ENCODE data around the gene NPAS2.

Gene NPAS2

DNA sequence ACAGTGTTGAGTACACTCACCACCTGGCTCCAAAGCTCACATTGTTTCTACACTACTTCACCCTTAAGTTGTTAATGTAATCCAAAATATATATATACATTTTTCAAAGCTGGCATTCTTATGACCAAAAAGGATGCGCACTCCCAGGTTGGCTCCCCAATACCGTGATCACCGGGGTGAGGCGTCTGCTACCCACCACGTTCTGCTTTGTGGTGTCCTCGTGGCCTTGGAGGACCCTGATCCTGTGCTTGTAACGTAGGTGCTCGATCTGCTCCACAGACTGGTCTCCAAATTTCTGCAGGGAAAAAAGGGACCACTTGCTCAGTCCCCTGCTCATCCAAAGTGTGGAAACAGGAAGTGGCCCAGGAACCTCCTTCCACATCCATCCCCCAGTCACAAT, 207.9 kb downstream of the NPAS2 start:
- Histone ChIP-seq H2BK12ac (ENCODE audit: low read length) (no peak overlapping the region), H3K9ac (ENCODE audit: low read length) (no peak overlapping the region), H3K79me1 (ENCODE audit: low read length) (no peaks in the 10 kb centered on the region), H2BK120ac (ENCODE audit: insufficient read depth, low read length, poor library complexity) (no peak overlapping the region), H3K27ac (ENCODE audit: low read depth, low read length) (no peak overlapping the region), H3K4ac (ENCODE audit: low read depth, low read length) (no peak overlapping the region), H3K4me1 (ENCODE audit: control insufficient read depth in 1 of 2, insufficient read depth in 2 of 2, low read length in 2 of 2) (peaks cover 0 to 4% of the 10 kb centered on the region in 2 experiments), H3K36me3 (ENCODE audit: control insufficient read depth in 1 of 2, insufficient read depth in 2 of 2, low read length in 2 of 2) (peaks cover 0 to 4% of the 10 kb centered on the region in 2 experiments), H3K4me3 (ENCODE audit: low read depth, low read length) (no peak overlapping the region), H3K23ac (ENCODE audit: low read length) (no peak overlapping the region), H3K27me3 (ENCODE audit: insufficient read depth, low read length) (no peaks in the 10 kb centered on the region), H3K18ac (ENCODE audit: low read length) (no peak overlapping the region), H3K9me3 (ENCODE audit: insufficient read depth, low read depth, low read length) (peaks cover 2% of the 10 kb centered on the region), H2AFZ (ENCODE audit: insufficient read depth, low read length, poor library complexity) (no peak overlapping the region), H3K79me2 (ENCODE audit: control insufficient read depth, insufficient read depth, low read length, poor library complexity) (no peaks in the 10 kb centered on the region), H2BK5ac (ENCODE audit: low read depth, low read length, poor library complexity) (no peak overlapping the region), H2AK5ac (ENCODE audit: low read length) (no peak overlapping the region), H4K8ac (ENCODE audit: low read depth, low read length) (no peak overlapping the region), H3K14ac (ENCODE audit: low read length) (no peak overlapping the region), H4K91ac (ENCODE audit: low read depth, low read length) (no peak overlapping the region), H3K4me2 (ENCODE audit: low read length) (no peak overlapping the region), H4K12ac (ENCODE audit: low read depth, low read length) (no peak overlapping the region)
- no peak for DNase-seq
- no CpG with 5 or more reads among the region's 8 CpGs for WGBS (ENCODE audit: extremely low coverage, insufficient coverage, insufficient read length)

DNA sequence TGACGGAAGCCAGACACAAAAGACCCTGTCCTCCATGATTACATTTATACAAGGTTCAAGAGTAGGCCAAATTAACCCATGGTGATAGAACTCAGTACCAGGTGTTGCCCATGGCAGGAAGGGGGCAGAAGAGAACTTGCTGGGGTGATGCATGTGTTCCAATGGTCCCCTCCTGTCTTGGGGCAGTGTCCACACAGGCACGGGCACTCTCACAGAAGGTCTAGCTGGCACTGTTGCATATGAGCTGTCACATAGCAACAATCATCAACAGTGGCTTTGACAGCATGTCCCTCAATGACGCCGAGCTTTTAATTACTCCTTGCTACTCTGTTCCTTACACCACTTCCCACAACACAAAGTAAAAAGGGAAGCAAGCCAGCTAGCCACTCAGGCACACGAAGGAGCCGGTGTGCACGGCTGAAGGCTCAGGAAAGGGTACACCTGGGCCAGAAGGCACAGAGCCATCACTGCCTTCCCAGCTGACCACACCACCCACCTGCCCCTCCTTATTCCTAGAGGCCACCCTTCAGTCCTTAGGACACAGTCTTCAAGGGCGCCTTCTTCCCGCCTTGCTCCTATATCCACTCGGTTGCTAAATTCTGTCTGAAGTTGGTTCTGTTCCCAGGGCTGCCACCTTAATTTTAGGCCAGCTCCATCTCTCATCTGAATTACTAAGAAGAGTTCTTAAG, 211.1 kb downstream of the NPAS2 start:
- no CpG with 5 or more reads among the region's 10 CpGs for WGBS (ENCODE audit: extremely low coverage, insufficient coverage, insufficient read length)
- no peak overlapping the region for H2BK120ac ChIP-seq (ENCODE audit: insufficient read depth, low read length, poor library complexity)

DNA sequence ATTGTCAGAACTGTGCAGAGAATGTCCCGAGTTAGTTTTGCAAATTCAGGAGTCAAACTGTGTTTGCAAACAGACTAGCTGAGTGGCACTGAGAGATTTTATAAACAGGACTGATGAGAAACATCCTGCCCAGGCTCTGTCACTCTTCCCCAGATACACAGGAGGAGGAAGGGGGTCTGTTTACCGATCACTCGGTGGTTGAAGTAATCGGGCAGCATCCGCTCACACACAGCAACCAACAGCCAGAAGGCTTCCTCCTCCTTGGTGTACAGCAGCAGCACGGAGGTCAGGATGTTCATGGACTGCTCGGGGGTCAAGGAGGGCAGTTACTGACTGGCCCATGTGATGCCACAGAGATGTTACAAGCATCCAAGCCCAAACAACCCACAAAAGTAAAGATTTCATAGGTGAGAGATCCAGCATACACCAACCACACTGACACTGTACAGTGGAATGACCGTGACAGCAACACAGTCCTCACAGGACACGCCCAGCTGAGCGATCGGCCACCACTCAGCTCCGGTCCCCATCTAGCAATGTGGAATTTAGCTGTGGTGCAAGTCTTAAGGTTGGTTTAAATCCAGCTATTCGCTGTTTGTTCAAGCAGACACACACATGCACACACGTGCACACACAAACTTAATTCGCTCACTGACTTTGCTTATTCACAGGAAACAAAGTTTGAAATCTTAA, 212.3 kb downstream of the NPAS2 start:
- WGBS (ENCODE audit: extremely low coverage, insufficient coverage, insufficient read length): no CpG with 5 or more reads among the region's 15 CpGs
- H3K9ac ChIP-seq (ENCODE audit: low read length): no peak overlapping the region
- H3K18ac ChIP-seq (ENCODE audit: low read length): no peak overlapping the region
- H3K36me3 ChIP-seq (ENCODE audit: control insufficient read depth in 1 of 2, insufficient read depth in 2 of 2, low read length in 2 of 2): no peaks in the 10 kb centered on the region
- H3K9me3 ChIP-seq (ENCODE audit: insufficient read depth, low read depth, low read length): peaks cover 2% of the 10 kb centered on the region
- H4K91ac ChIP-seq (ENCODE audit: low read depth, low read length): no peak overlapping the region
- no peaks in the 10 kb centered on the region for H3K79me2 ChIP-seq (ENCODE audit: control insufficient read depth, insufficient read depth, low read length, poor library complexity)
- no peaks in the 10 kb centered on the region for H3K4me1 ChIP-seq (ENCODE audit: control insufficient read depth in 1 of 2, insufficient read depth in 2 of 2, low read length in 2 of 2)
- H3K4me2 ChIP-seq (ENCODE audit: low read length): no peak overlapping the region
- H4K8ac ChIP-seq (ENCODE audit: low read depth, low read length): no peak overlapping the region
- no peak overlapping the region for H3K23ac ChIP-seq (ENCODE audit: low read length)
- no peak overlapping the region for H3K14ac ChIP-seq (ENCODE audit: low read length)
- H2AFZ ChIP-seq (ENCODE audit: insufficient read depth, low read length, poor library complexity): no peak overlapping the region
- no peak overlapping the region for H4K12ac ChIP-seq (ENCODE audit: low read depth, low read length)
- H3K79me1 ChIP-seq (ENCODE audit: low read length): no peaks in the 10 kb centered on the region
- no peak overlapping the region for H2BK120ac ChIP-seq (ENCODE audit: insufficient read depth, low read length, poor library complexity)
- no peak overlapping the region for H3K27ac ChIP-seq (ENCODE audit: low read depth, low read length)
- H2AK5ac ChIP-seq (ENCODE audit: low read length): no peak overlapping the region
- no peak overlapping the region for H2BK12ac ChIP-seq (ENCODE audit: low read length)
- H3K27me3 ChIP-seq (ENCODE audit: insufficient read depth, low read length): no peaks in the 10 kb centered on the region
- H3K4ac ChIP-seq (ENCODE audit: low read depth, low read length): no peak overlapping the region
- no peak for DNase-seq
- H3K4me3 ChIP-seq (ENCODE audit: low read depth, low read length): no peak overlapping the region
- no peak overlapping the region for H2BK5ac ChIP-seq (ENCODE audit: low read depth, low read length, poor library complexity)

More for the DNA sequence above, 211.1 kb downstream of the NPAS2 start:
- no peak overlapping the region for H2BK5ac ChIP-seq (ENCODE audit: low read depth, low read length, poor library complexity)
- no peaks in the 10 kb centered on the region for H3K79me1 ChIP-seq (ENCODE audit: low read length)
- DNase-seq: no peak
- no peak overlapping the region for H3K14ac ChIP-seq (ENCODE audit: low read length)
- no peak overlapping the region for H4K91ac ChIP-seq (ENCODE audit: low read depth, low read length)
- no peak overlapping the region for H2AK5ac ChIP-seq (ENCODE audit: low read length)
- H3K9ac ChIP-seq (ENCODE audit: low read length): no peak overlapping the region
- no peak overlapping the region for H3K27ac ChIP-seq (ENCODE audit: low read depth, low read length)
- no peak overlapping the region for H4K8ac ChIP-seq (ENCODE audit: low read depth, low read length)
- no peak overlapping the region for H3K4me2 ChIP-seq (ENCODE audit: low read length)
- no peak overlapping the region for H3K23ac ChIP-seq (ENCODE audit: low read length)
- no peak overlapping the region for H3K18ac ChIP-seq (ENCODE audit: low read length)
- no peak overlapping the region for H2AFZ ChIP-seq (ENCODE audit: insufficient read depth, low read length, poor library complexity)
- H4K12ac ChIP-seq (ENCODE audit: low read depth, low read length): no peak overlapping the region
- H3K27me3 ChIP-seq (ENCODE audit: insufficient read depth, low read length): no peaks in the 10 kb centered on the region
- peaks cover 0 to 4% of the 10 kb centered on the region in 2 experiments for H3K4me1 ChIP-seq (ENCODE audit: control insufficient read depth in 1 of 2, insufficient read depth in 2 of 2, low read length in 2 of 2)
- H3K9me3 ChIP-seq (ENCODE audit: insufficient read depth, low read depth, low read length): peaks cover 2% of the 10 kb centered on the region
- H3K4ac ChIP-seq (ENCODE audit: low read depth, low read length): no peak overlapping the region
- no peak overlapping the region for H3K4me3 ChIP-seq (ENCODE audit: low read depth, low read length)
- H3K79me2 ChIP-seq (ENCODE audit: control insufficient read depth, insufficient read depth, low read length, poor library complexity): no peaks in the 10 kb centered on the region
- no peak overlapping the region for H2BK12ac ChIP-seq (ENCODE audit: low read length)
- peaks cover 0 to 4% of the 10 kb centered on the region in 2 experiments for H3K36me3 ChIP-seq (ENCODE audit: control insufficient read depth in 1 of 2, insufficient read depth in 2 of 2, low read length in 2 of 2)

DNA sequence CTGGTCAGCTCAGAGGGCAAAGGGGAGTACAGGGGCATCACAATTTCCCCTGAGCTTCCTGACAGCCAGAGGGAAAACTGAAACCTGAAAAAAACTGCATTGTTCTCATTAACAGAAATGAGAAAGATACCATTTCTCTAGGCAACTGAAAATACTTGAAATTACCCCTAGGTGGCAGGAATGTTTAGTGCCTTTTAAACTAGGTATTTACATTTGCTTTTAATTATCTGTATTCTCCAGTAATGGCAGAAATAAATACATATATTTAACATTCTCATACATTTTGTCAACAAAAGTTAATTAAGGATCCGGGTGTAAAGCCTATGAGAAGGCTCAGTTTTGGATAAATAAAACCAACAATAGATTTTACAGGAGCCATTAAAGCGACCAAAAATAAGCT, 216.6 kb downstream of the NPAS2 start:
- no peak overlapping the region for H3K9ac ChIP-seq (ENCODE audit: low read length)
- no CpG with 5 or more reads among the region's 2 CpGs for WGBS (ENCODE audit: extremely low coverage, insufficient coverage, insufficient read length)
- no peak overlapping the region for H3K23ac ChIP-seq (ENCODE audit: low read length)

More for the DNA sequence above, 216.6 kb downstream of the NPAS2 start:
- Histone ChIP-seq H2AK5ac (ENCODE audit: low read length) (no peak overlapping the region), H3K27me3 (ENCODE audit: insufficient read depth, low read length) (no peaks in the 10 kb centered on the region), H3K36me3 (ENCODE audit: control insufficient read depth in 1 of 2, insufficient read depth in 2 of 2, low read length in 2 of 2) (peaks cover 0 to 2% of the 10 kb centered on the region in 2 experiments), H3K27ac (ENCODE audit: low read depth, low read length) (no peak overlapping the region), H3K79me2 (ENCODE audit: control insufficient read depth, insufficient read depth, low read length, poor library complexity) (no peaks in the 10 kb centered on the region), H4K12ac (ENCODE audit: low read depth, low read length) (no peak overlapping the region), H3K4me2 (ENCODE audit: low read length) (no peak overlapping the region), H3K18ac (ENCODE audit: low read length) (no peak overlapping the region), H2BK12ac (ENCODE audit: low read length) (no peak overlapping the region), H3K9me3 (ENCODE audit: insufficient read depth, low read depth, low read length) (no peaks in the 10 kb centered on the region), H3K14ac (ENCODE audit: low read length) (no peak overlapping the region), H2BK5ac (ENCODE audit: low read depth, low read length, poor library complexity) (no peak overlapping the region), H2BK120ac (ENCODE audit: insufficient read depth, low read length, poor library complexity) (no peak overlapping the region), H3K4me3 (ENCODE audit: low read depth, low read length) (no peak overlapping the region), H3K4me1 (ENCODE audit: control insufficient read depth in 1 of 2, insufficient read depth in 2 of 2, low read length in 2 of 2) (no peaks in the 10 kb centered on the region), H4K91ac (ENCODE audit: low read depth, low read length) (no peak overlapping the region), H3K4ac (ENCODE audit: low read depth, low read length) (no peak overlapping the region), H2AFZ (ENCODE audit: insufficient read depth, low read length, poor library complexity) (no peak overlapping the region), H3K79me1 (ENCODE audit: low read length) (no peaks in the 10 kb centered on the region), H4K8ac (ENCODE audit: low read depth, low read length) (no peak overlapping the region)
- peak in 1 of 2 donors; percentile 58 for DNase-seq
